HG03108 (cell line): Measurements from ENCODE around the gene COL5A3.
"Not testable (repeated sequence)": the region's sequence is repeated elsewhere in the genome, so short reads cannot be mapped to it uniquely, and the experiment has no call there.

ENCODE experiments used
- ATAC-seq: cut with Tn5 transposase; IDR thresholded peaks from one replicate; pipeline ENCODE4 v1.9.1; 2021; ENCODE audit warnings: moderate library complexity; ENCODE audit not compliant: unreplicated experiment

The COL5A3 gene

GRCh38 chr19:9972103-9972502 is 38.2 kb downstream of the COL5A3 start:
- no peak for ATAC-seq

DNA sequence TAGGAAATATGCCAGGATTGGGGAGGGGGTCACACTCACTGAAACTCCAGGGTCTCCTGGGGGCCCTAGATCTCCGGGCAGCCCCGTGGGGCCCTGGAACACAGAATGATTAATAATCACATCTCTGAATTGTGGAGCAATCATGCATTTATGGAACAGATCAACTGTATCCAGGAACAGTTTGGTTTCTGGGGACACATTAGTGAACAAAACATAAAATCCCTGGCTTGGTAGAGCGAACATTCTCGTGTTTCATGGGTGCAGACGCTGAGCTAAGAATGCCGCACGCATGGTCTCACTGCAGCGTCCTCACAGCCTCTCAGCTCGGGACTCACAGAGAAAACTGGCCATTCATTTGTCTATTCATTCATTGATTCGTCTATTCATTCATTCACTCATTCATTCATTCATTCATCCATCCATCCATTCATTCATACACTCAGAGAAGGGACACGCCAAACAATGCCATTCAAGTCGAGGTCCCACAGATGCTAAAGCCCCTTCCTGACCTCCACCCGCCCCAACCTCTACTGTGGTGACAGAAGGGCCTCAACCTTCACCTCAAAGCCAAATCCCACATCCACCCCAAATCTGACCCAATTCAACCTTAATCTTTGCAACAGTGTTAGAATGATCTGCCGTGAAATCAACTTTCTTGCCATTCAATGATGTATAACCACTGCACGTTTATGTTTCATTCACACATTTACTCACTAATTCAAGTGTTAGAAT is 39.0 kb downstream of the COL5A3 start:
- ATAC-seq: no peak

GRCh38 chr19:9970481-9970880 is 39.8 kb downstream of the COL5A3 start:
- no peak for ATAC-seq

- ATAC-seq: no peak
Observed at GRCh38 chr19:9969688-9969975, 40.7 kb downstream of the COL5A3 start.

GRCh38 chr19:9968820-9969687 is 41.2 kb downstream of the COL5A3 start:
- ATAC-seq: no peak

GRCh38 chr19:9967326-9967725 is 43.0 kb downstream of the COL5A3 start:
- no peak for ATAC-seq

GRCh38 chr19:9966448-9966847 is 43.9 kb downstream of the COL5A3 start:
- ATAC-seq: no peak

DNA sequence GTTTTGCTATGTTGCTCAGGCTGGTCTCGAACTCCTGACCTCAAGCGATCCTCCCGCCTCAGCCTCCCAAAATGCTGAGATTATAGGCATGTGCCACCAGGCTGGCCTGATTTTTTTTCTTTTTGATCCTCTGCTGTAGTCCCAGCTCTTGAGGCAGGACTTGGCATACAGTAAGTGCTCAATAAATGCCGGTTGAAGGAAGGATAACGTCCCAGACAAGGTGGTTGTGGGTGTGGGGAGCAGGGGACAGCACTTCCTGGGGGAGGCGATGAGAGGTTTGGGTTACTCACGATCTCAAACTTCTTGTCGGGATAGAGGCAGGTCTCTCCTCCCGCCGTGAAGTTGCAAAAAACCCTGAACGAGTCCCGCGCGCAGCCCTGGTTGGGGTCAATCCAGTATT is 44.3 kb downstream of the COL5A3 start:
- no peak for ATAC-seq

- ATAC-seq: no peak
Observed at GRCh38 chr19:9962623-9963290, 47.5 kb downstream of the COL5A3 start.

DNA sequence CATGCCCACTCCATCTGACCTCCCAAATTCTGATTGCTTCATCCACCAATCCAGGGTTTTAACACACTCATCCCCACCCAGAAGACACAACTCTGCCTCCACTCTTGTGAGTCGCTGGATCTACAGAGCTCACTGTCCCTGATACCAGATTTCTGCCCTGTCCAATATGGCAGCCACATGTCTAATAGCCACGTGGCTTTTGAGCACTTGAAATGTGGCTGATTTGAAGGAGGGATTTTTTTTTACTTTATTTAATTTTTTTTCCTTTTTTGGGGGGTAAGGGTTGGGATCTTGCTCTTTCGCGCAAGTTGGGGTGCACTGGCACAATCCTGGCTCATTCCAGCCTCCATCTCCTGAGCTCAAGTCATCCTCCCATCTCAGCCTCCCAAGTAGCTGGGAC is 49.2 kb downstream of the COL5A3 start:
- no peak for ATAC-seq

- no peak for ATAC-seq
Observed at GRCh38 chr19:9958379-9958821, 51.9 kb downstream of the COL5A3 start.

GRCh38 chr19:9956956-9957355 is 53.3 kb downstream of the COL5A3 start:
- ATAC-seq: no peak

DNA sequence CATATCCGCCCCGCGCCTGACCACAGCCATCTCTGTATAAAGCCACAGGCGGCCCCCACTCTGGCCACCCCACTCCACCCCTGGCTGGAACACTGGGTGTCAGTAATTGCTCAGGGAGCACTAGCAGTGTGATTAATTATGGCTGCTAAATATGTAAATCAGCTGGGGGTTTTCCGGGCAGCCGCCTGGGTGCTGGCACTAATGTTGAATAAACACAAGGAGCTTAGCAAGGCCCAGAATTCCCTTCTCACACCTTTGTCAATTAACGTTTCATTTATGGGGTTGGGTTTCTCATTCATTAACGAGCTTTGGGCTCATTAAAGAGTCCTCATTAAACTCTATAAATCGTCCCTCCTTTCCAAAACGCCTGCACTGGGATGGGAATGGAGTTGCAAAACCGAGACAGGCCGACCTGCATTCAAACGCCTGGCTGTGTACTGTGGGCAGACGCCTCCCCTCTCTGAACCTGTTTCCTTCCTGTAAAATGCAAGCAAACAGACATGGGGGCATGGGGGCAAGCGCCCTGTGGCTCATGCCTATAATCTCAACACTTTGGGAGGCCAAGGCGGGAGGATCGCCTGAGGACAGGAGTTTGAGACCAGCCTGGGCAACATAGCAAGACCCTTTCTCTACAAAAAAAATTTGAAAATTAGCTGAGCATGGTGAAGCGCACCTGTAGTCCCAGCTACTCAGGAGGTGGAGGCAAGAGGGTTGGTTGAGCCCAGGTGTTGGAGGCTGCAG is 56.3 kb downstream of the COL5A3 start:
- ATAC-seq: no peak

- no peak for ATAC-seq
Observed at GRCh38 chr19:9952276-9952675, 58.0 kb downstream of the COL5A3 start.

- ATAC-seq: no peak
Observed at GRCh38 chr19:9947441-9947840, 62.9 kb downstream of the COL5A3 start.

DNA sequence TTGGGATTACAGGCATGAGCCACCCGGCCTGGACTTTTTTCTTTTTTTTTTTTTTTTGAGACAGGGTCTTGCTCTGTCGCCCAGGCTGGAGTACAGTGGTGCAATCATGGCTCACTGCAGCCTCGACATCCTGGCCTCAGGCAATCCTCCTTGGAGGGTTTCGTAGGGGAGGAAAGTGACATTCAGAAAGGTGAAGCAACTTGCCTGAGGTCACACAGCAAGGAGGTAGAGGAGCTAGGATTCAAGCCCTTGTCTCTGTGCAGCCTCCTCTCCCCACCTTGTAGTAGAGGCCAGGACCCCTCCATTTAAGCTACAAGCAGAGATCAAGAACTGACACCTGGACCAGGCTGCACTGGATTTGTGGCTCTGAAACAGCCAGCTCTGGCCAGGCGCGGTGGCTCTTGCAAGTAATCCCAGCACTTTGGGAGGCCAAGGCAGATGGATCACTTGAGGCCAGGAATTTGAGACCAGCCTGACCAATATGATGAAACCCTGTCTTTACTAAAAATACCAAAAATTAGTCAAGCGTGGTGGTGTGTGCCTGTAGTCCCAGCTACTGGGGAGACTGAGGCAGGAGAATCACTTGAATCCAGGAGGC is 63.7 kb downstream of the COL5A3 start:
- not testable (repeated sequence) for ATAC-seq

DNA sequence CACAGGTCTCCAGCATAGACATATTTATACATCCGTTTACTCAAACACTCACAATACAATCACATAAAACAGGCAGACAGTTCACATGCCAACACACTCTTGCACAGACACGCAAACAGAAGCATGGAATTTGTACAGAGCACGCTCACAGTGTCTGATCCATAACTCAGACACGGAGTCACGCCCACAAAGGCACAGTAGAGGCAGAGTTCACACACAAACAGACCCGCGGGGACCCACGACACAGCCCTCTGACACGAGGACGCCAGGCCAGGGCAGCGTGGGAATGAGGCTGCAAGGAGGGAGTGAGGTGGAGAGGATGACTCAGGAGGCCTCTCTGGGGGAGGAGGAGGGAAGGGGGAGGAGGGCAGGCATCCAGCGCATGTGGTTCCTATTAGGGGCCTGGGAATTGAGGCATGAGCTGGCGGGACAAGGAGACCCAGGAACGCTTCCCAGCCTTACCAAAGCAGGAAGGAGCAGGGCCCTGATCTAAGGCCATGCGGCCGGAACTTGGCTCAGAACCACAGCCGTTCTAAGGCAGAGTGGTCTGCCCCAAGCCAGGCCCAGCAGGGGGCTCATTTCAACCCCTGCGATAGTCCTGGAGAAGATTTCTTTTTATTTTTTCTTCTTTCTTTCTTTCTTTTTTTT is 64.9 kb downstream of the COL5A3 start:
- no peak for ATAC-seq

DNA sequence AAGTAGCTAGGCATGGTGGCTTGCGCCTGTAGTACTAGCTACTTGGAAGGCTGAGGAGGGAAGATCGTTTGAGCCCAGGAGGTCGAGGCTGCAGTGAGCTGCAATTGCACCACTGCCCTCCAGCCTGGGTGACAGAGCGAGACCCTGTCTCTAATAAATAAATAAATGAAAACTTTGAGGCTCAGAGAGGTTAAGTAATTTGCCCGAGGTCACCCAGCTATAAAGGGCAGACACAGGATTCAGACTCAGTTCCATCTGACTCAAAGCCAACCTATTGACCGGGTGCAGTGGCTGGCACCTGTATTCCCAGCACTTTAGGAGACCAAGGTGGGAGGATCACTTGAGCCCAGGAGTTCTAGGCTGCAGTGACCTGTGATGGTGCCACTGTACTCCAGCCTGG is 66.6 kb downstream of the COL5A3 start:
- ATAC-seq: no peak

GRCh38 chr19:9941671-9942070 is 68.6 kb downstream of the COL5A3 start:
- no peak for ATAC-seq

DNA sequence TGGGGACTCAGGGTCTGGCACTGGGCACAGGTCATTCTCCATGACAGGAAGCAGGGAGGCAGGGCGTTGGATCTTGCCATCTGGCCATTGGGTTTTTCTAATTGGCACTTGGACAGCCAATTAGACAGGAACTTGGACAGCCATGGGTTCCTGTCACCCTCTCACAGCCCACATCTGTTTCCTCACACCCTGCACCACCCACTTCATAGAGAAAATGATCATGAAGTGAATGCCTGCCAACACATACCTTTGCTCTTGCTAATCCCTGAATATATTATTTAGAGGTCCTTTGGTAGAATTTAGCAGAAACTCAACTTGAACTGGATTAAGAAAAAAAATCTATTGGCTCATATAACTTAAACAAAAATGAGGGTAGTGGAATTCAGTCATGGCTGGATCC is 69.1 kb downstream of the COL5A3 start:
- ATAC-seq: no peak
